SK-N-SH (cell line): ENCODE data around the gene NBEA. TPM values are rescaled to one million over a fixed set of nuclear protein-coding genes. Genes with fewer than 3 reads are reported as not detected.

Source experiments
- CTCF ChIA-PET: fragments of 300-600, 350-600 bp; formaldehyde crosslinking; extraction: SDS; loops from one replicate; lab custom pipeline; 2021; lab: Yijun Ruan, JAX
- POLR2A ChIA-PET: fragments of 350-600 bp; sonication (Branson Sonifier 250); formaldehyde crosslinking; extraction: SDS; loops from one replicate; lab custom pipeline; 2020; ENCODE audit warnings: antibody characterized with exemption, inconsistent platforms; lab: Yijun Ruan, JAX
- DNase-seq: peaks from one replicate; pipeline ENCODE4 v3.0.0; 2012
- H2AFZ ChIP-seq: fragments of 200-600 bp; sonication (generic); 2 replicates; pipeline ENCODE4 v1.8.1; 2016; ENCODE audit warnings: antibody characterized with exemption, mild to moderate bottlenecking, low read depth
- H3F3A ChIP-seq: fragments of 200-600 bp; sonication (generic); replicated peaks from 2 replicates; pipeline ENCODE3; 2016; ENCODE audit warnings: antibody characterized with exemption, mild to moderate bottlenecking; ENCODE audit not compliant: insufficient read depth
- H3K27ac ChIP-seq, 2 experiments: fragments of 200-500 bp in 1 of 2; fragments of 200-600 bp in 1 of 2; sonication (Bioruptor generic) in 1 of 2; sonication (generic), shearing (Covaris generic) in 1 of 2; 2 replicates each; pipeline versions ENCODE4 v1.5.1 to v1.6.1; 2014 to 2016; ENCODE audit warnings: low read depth in 2 of 2, inconsistent platforms in 1 of 2, low read length in 1 of 2, mild to moderate bottlenecking in 1 of 2, mixed read lengths in 1 of 2
- H3K27me3 ChIP-seq: fragments of 200-600 bp; sonication (generic), shearing (Covaris generic); 2 replicates; pipeline ENCODE4 v1.6.1; 2016; ENCODE audit warnings: mixed run types; ENCODE audit not compliant: insufficient read depth
- H3K36me3 ChIP-seq, 2 experiments: fragments of 200-500 bp in 1 of 2; fragments of 200-600 bp in 1 of 2; sonication (Bioruptor generic) in 1 of 2; sonication (generic) in 1 of 2; replicated peaks in 1 of 2; 2 replicates each; pipeline versions ENCODE3 to v1.5.1; 2014 to 2016; ENCODE audit warnings: low read length in 1 of 2, mild to moderate bottlenecking in 1 of 2; ENCODE audit not compliant: insufficient read depth in 2 of 2, control insufficient read depth in 1 of 2
- H3K4me1 ChIP-seq, 2 experiments: fragments of 200-500 bp in 1 of 2; fragments of 200-600 bp in 1 of 2; sonication (Bioruptor generic) in 1 of 2; sonication (generic), shearing (Covaris generic) in 1 of 2; 2 replicates each; pipeline versions ENCODE4 v1.5.1 to v1.6.1; 2014 to 2016; ENCODE audit warnings: low read depth in 1 of 2, low read length in 1 of 2, mixed run types in 1 of 2; ENCODE audit not compliant: insufficient read depth in 2 of 2, control insufficient read depth in 1 of 2
- H3K4me2 ChIP-seq: fragments of 200-600 bp; sonication (generic), shearing (Covaris generic); 2 replicates; pipeline ENCODE4 v1.6.1; 2017; ENCODE audit warnings: mixed run types
- H3K4me3 ChIP-seq, 2 experiments: fragments of 200-500 bp in 1 of 2; fragments of 200-600 bp in 1 of 2; sonication (Bioruptor generic) in 1 of 2; sonication (generic), shearing (Covaris generic) in 1 of 2; 2 replicates each; pipeline versions ENCODE4 v1.5.1 to v1.8.1; 2014 to 2016; ENCODE audit warnings: low read depth in 2 of 2, inconsistent platforms in 1 of 2, low read length in 1 of 2, mild to moderate bottlenecking in 1 of 2, mixed read lengths in 1 of 2, moderate library complexity in 1 of 2
- H3K79me2 ChIP-seq: fragments of 200-600 bp; sonication (generic); 2 replicates; pipeline ENCODE4 v1.8.1; 2017; ENCODE audit warnings: mild to moderate bottlenecking; ENCODE audit not compliant: insufficient read depth
- H3K9ac ChIP-seq: fragments of 200-600 bp; sonication (generic); 2 replicates; pipeline ENCODE4 v1.6.1; 2017; ENCODE audit warnings: mixed run types
- H3K9me2 ChIP-seq: fragments of 200-600 bp; sonication (generic); 2 replicates; pipeline ENCODE4 v1.6.1; 2017; ENCODE audit warnings: mixed run types
- H3K9me3 ChIP-seq: fragments of 200-600 bp; sonication (generic); 2 replicates; pipeline ENCODE4 v1.6.1; 2017; ENCODE audit warnings: mixed run types, mild to moderate bottlenecking, moderate library complexity
- H4K20me1 ChIP-seq: fragments of 200-600 bp; sonication (generic); 2 replicates; pipeline ENCODE4 v1.6.1; 2017; ENCODE audit warnings: mild to moderate bottlenecking, mixed run types; ENCODE audit not compliant: insufficient read depth
- CHD2 ChIP-seq: fragments of 150-350 bp; IDR thresholded peaks from 2 replicates; pipeline ENCODE4 v1.6.1; 2018; ENCODE audit warnings: low read length; ENCODE audit not compliant: partially characterized antibody
- ELF1 ChIP-seq: IDR thresholded peaks from 2 replicates; pipeline ENCODE4 v1.4.0; 2012
- EP300 ChIP-seq, 2 experiments: IDR thresholded peaks; 2 replicates each; pipeline versions ENCODE4 v1.4.0 to v1.6.1; 2012; ENCODE audit warnings: borderline replicate concordance in 1 of 2, low read depth in 1 of 2, low read length in 1 of 2
- EZH2phosphoT487 ChIP-seq: fragments of 200-600 bp; sonication (generic); IDR thresholded peaks from 2 replicates; pipeline ENCODE4 v1.6.1; 2017; ENCODE audit warnings: low read depth, mixed run types, mild to moderate bottlenecking, antibody characterized with exemption, moderate library complexity, borderline replicate concordance
- FOSL2 ChIP-seq: IDR thresholded peaks from 2 replicates; pipeline ENCODE4 v1.4.0; 2012; ENCODE audit warnings: low read depth, mild to moderate bottlenecking, moderate library complexity, borderline replicate concordance
- FOXM1 ChIP-seq: IDR thresholded peaks from 2 replicates; pipeline ENCODE4 v1.4.0; 2012; ENCODE audit warnings: low read depth, mild to moderate bottlenecking
- GABPA ChIP-seq: IDR thresholded peaks from 2 replicates; pipeline ENCODE4 v1.4.0; 2012; ENCODE audit warnings: low read depth, mild to moderate bottlenecking
- GATA2 ChIP-seq: sonication (generic); formaldehyde crosslinking; IDR thresholded peaks from 2 replicates; pipeline ENCODE4 v1.5.0; 2020; ENCODE audit warnings: mild to moderate bottlenecking, missing genetic modification reagents
- MAX ChIP-seq: IDR thresholded peaks from 2 replicates; pipeline ENCODE4 v1.4.0; 2012; ENCODE audit warnings: low read depth
- NFIC ChIP-seq: IDR thresholded peaks from 2 replicates; pipeline ENCODE4 v1.4.0; 2012; ENCODE audit warnings: borderline replicate concordance
- RAD21 ChIP-seq: IDR thresholded peaks from 2 replicates; pipeline ENCODE4 v1.6.1; 2012; ENCODE audit warnings: mild to moderate bottlenecking, low read length
- RFX5 ChIP-seq: IDR thresholded peaks from 2 replicates; pipeline ENCODE4 v1.6.1; 2012; ENCODE audit warnings: mild to moderate bottlenecking, improper control_type of control experiment, low read length
- SMC3 ChIP-seq: IDR thresholded peaks from 2 replicates; pipeline ENCODE4 v1.6.1; 2012; ENCODE audit warnings: low read depth, low read length, improper control_type of control experiment
- USF2 ChIP-seq: fragments of 150-350 bp; IDR thresholded peaks from 2 replicates; pipeline ENCODE4 v1.6.1; 2017; ENCODE audit warnings: antibody characterized with exemption, low read length, low read depth, borderline replicate concordance
- YY1 ChIP-seq: IDR thresholded peaks from 2 replicates; pipeline ENCODE4 v1.4.0; 2012; ENCODE audit warnings: low read depth, mild to moderate bottlenecking
- WGBS: methylation state at CpG from one replicate; pipeline ENCODE4 v1.1.6; 2017; ENCODE audit warnings: low lambda C conversion rate; 5-methylcytosine and 5-hydroxymethylcytosine counted together
- polyA plus RNA-seq, 3 experiments: library from polyadenylated mRNA; depleted of rRNA; stranded (reverse); fragments of >200 nt; gene quantifications; 2 replicates each; pipeline ENCODE4 v1.2.3, GENCODE V29; 2012
- TF ChIP-seq, protein P1 (sequence below): fragments of 150-350 bp; IDR thresholded peaks from 2 replicates; pipeline ENCODE4 v1.6.1; 2016; ENCODE audit warnings: mild to moderate bottlenecking, low read depth, low read length
- TF ChIP-seq, protein P2 (sequence below): IDR thresholded peaks from 2 replicates; pipeline ENCODE4; 2012

Gene NBEA
- polyA plus RNA-seq, 1 of the 3 experiments (the other 2 are of a cell fraction), result 12.3 TPM

- H3K4me2 ChIP-seq, result no peak overlapping the region
- no peak overlapping the region for H3K9ac ChIP-seq
- DNase-seq, result no peak
- H3K4me3 ChIP-seq, result no peak overlapping the region
- H4K20me1 ChIP-seq, result no peaks in the 10 kb centered on the region
- CTCF ChIA-PET, result no interaction called here
- no peaks in the 10 kb centered on the region for H3K79me2 ChIP-seq
- TF ChIP-seq FOXM1, result no peak
- no peak for TF ChIP-seq GATA2 (CRISPR knock-in tag)
- no peak for TF ChIP-seq GABPA
- TF ChIP-seq, protein P1, sequence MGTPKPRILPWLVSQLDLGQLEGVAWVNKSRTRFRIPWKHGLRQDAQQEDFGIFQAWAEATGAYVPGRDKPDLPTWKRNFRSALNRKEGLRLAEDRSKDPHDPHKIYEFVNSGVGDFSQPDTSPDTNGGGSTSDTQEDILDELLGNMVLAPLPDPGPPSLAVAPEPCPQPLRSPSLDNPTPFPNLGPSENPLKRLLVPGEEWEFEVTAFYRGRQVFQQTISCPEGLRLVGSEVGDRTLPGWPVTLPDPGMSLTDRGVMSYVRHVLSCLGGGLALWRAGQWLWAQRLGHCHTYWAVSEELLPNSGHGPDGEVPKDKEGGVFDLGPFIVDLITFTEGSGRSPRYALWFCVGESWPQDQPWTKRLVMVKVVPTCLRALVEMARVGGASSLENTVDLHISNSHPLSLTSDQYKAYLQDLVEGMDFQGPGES, result no peak
- H3F3A ChIP-seq, result peaks cover 3% of the 10 kb centered on the region
- POLR2A ChIA-PET, result no interaction called here
- H3K9me3 ChIP-seq, result no peaks in the 10 kb centered on the region
- no peaks in the 10 kb centered on the region; a peak in 1 of 4 replicates for H3K4me1 ChIP-seq
- WGBS, result 99% methylated on average over 3 of the region's 3 CpGs
- H3K27me3 ChIP-seq, result no peaks in the 10 kb centered on the region
- no peak overlapping the region for H3K27ac ChIP-seq
- no peaks in the 10 kb centered on the region for H3K9me2 ChIP-seq
- peaks cover 3 to 9% of the 10 kb centered on the region in 2 experiments for H3K36me3 ChIP-seq
- H2AFZ ChIP-seq, result no peak overlapping the region
Observed at GRCh38 chr13:35457258-35457657, 515.2 kb downstream of the NBEA start.

GRCh38 chr13:35460061-35460460 lies 518.0 kb downstream of the NBEA start:
- Histone ChIP-seq H3K4me3 (no peak overlapping the region), H3F3A (peaks cover 3% of the 10 kb centered on the region), H3K9ac (no peak overlapping the region), H3K36me3 (peaks cover 0 to 9% of the 10 kb centered on the region in 2 experiments), H3K4me2 (no peak overlapping the region)
- ChIA-PET CTCF (no interaction called here), POLR2A (no interaction called here)
- TF ChIP-seq SMC3, result no peak
- TF ChIP-seq FOSL2, result no peak
- no peak for TF ChIP-seq EZH2phosphoT487
- TF ChIP-seq ELF1, result no peak
- no peak for TF ChIP-seq EP300 (IDR thresholded peaks at IDR 0.05; ENCODE audit: borderline replicate concordance in 1 of 2, low read depth in 1 of 2, low read length in 1 of 2)
- no peak for TF ChIP-seq USF2
- TF ChIP-seq RAD21, result no peak
- TF ChIP-seq NFIC, result no peak
- TF ChIP-seq, protein P1, result no peak
- TF ChIP-seq CHD2, result no peak
- no peak for TF ChIP-seq MAX
- no peak for TF ChIP-seq FOXM1
- no peak for TF ChIP-seq GATA2 (CRISPR knock-in tag)
- TF ChIP-seq, protein P2, sequence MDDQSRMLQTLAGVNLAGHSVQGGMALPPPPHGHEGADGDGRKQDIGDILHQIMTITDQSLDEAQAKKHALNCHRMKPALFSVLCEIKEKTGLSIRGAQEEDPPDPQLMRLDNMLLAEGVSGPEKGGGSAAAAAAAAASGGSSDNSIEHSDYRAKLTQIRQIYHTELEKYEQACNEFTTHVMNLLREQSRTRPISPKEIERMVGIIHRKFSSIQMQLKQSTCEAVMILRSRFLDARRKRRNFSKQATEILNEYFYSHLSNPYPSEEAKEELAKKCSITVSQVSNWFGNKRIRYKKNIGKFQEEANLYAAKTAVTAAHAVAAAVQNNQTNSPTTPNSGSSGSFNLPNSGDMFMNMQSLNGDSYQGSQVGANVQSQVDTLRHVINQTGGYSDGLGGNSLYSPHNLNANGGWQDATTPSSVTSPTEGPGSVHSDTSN, result no peak
- TF ChIP-seq YY1, result no peak
- no peak for TF ChIP-seq RFX5
- TF ChIP-seq, all 33 proteins: peak for 0
- no peaks in the 10 kb centered on the region for H4K20me1 ChIP-seq
- H3K9me3 ChIP-seq, result no peaks in the 10 kb centered on the region
- 89% methylated on average over 2 of the region's 2 CpGs for WGBS
- peaks cover 0 to 6% of the 10 kb centered on the region in 2 experiments; a peak in 2 of 4 replicates for H3K4me1 ChIP-seq
- H3K9me2 ChIP-seq, result no peaks in the 10 kb centered on the region
- no peaks in the 10 kb centered on the region for H3K79me2 ChIP-seq
- H3K27ac ChIP-seq, result peak overlapping the region in 1 of 2 experiments; percentile 47; a peak in 1 of 4 replicates
- DNase-seq, result no peak
- no peak overlapping the region for H2AFZ ChIP-seq
- no peaks in the 10 kb centered on the region for H3K27me3 ChIP-seq
